ENCODE measurements around the gene ESD. TPM values are rescaled to one million over a fixed set of nuclear protein-coding genes. Genes with fewer than 3 reads are reported as not detected.

Gene ESD
- total and polyA plus RNA-seq, 4 donors, result 78.9 to 167 (median 99.1) TPM

DNA sequence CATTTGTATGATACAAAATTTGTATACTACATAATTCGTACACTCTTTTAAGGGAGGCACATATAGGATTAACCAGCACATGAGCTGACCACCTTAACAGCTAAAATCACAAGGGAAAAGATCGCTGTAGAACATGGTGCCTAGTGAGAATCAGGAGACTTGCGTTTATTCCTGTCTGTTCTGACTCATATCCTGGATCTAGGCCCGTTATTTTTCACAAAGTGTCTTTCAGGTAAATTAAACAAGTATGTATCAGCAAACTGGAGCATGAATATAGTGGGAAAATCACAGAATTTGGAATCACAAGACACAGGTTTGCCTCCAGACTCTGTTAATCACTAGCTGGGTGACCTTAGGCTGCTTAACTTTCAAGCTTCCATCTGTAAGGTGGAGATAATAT, 47.5 kb upstream of the ESD start:
- H3K9ac ChIP-seq (ENCODE audit: insufficient read depth in 1 of 2, low read length in 2 of 2), result no peak overlapping the region
- 63 to 79% methylated on average over 4 of the region's 4 CpGs for WGBS, 2 donors
- H3K36me3 ChIP-seq (ENCODE audit: control insufficient read depth in 4 of 4, insufficient read depth in 4 of 4, low read length in 4 of 4), result no peaks in the 10 kb centered on the region
- TF ChIP-seq, protein P1, sequence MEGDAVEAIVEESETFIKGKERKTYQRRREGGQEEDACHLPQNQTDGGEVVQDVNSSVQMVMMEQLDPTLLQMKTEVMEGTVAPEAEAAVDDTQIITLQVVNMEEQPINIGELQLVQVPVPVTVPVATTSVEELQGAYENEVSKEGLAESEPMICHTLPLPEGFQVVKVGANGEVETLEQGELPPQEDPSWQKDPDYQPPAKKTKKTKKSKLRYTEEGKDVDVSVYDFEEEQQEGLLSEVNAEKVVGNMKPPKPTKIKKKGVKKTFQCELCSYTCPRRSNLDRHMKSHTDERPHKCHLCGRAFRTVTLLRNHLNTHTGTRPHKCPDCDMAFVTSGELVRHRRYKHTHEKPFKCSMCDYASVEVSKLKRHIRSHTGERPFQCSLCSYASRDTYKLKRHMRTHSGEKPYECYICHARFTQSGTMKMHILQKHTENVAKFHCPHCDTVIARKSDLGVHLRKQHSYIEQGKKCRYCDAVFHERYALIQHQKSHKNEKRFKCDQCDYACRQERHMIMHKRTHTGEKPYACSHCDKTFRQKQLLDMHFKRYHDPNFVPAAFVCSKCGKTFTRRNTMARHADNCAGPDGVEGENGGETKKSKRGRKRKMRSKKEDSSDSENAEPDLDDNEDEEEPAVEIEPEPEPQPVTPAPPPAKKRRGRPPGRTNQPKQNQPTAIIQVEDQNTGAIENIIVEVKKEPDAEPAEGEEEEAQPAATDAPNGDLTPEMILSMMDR (IDR thresholded peaks at IDR 0.05; ENCODE audit: control extremely low read depth, extremely low read depth), result no peak
- H3K27me3 ChIP-seq (ENCODE audit: control insufficient read depth in 3 of 3, insufficient read depth in 3 of 3, low read length in 2 of 3), result no peaks in the 10 kb centered on the region
- no peak overlapping the region for H3K27ac ChIP-seq (ENCODE audit: low read depth in 1 of 2, low read length in 1 of 2)
- no peaks in the 10 kb centered on the region for H3K4me1 ChIP-seq (ENCODE audit: control insufficient read depth in 5 of 5, insufficient read depth in 5 of 5, low read length in 5 of 5)
- H3K9me3 ChIP-seq (ENCODE audit: control insufficient read depth in 4 of 4, insufficient read depth in 3 of 4, low read length in 3 of 4), result peaks cover 0 to 2% (median 0%) of the 10 kb centered on the region in 4 donors
- no peak overlapping the region for H3K4me3 ChIP-seq
- ATAC-seq (ENCODE audit: insufficient read depth, low FRiP score) (no peak), DNase-seq (no peak)

DNA sequence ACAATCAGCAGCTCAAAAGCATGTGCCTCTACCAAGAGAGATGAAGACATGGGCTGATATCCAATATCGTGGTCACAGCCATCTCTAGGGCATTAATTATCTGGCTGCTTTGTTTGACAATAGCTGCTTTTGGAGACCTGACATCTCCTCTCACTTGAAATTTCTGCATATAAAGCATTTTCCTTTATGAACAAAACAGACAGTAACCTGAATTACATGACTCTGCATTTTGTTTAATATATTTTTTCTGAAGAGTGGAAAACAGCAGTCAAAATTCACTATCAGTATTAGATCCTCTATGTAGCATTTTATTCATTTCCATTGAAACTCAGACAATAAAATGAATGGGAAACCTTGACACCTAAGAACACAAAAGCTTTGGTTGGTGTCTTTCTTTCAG, 42.4 kb upstream of the ESD start:
- Histone ChIP-seq H3K27ac (ENCODE audit: low read depth in 1 of 2, low read length in 1 of 2) (no peak overlapping the region), H3K9ac (ENCODE audit: insufficient read depth in 1 of 2, low read length in 2 of 2) (no peak overlapping the region), H3K27me3 (ENCODE audit: control insufficient read depth in 3 of 3, insufficient read depth in 3 of 3, low read length in 2 of 3) (no peaks in the 10 kb centered on the region), H3K4me3 (no peak overlapping the region), H3K36me3 (ENCODE audit: control insufficient read depth in 4 of 4, insufficient read depth in 4 of 4, low read length in 4 of 4) (no peaks in the 10 kb centered on the region), H3K9me3 (ENCODE audit: control insufficient read depth in 4 of 4, insufficient read depth in 3 of 4, low read length in 3 of 4) (no peaks in the 10 kb centered on the region), H3K4me1 (ENCODE audit: control insufficient read depth in 5 of 5, insufficient read depth in 5 of 5, low read length in 5 of 5) (no peaks in the 10 kb centered on the region)
- DNase-seq (no peak), ATAC-seq (ENCODE audit: insufficient read depth, low FRiP score) (no peak)
- 35 to 41% methylated on average over 1 of the region's 1 CpG for WGBS, 2 donors
- TF ChIP-seq, protein P1 (IDR thresholded peaks at IDR 0.05; ENCODE audit: control extremely low read depth, extremely low read depth), result no peak

DNA sequence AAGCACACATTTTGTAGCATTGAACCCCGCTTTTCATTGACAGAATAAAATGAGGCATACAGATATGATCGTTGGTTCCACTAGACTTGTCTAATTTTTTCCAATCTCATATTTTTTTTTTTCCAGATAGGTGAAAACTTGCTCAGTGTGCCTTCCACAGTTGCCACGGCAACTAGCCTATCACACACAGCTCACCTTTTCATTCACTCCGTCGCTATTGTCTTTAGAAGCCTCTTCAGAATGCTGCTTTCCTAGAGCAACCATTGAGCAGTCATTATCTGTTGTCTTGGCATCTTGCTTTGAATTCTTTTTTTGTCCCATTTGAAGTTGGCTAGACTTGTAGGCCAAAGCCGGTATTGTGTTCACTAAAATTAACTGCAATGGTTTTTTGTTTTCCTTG, 37.7 kb upstream of the ESD start:
- TF ChIP-seq, protein P1 (IDR thresholded peaks at IDR 0.05; ENCODE audit: control extremely low read depth, extremely low read depth), result no peak
- H3K27me3 ChIP-seq (ENCODE audit: control insufficient read depth in 3 of 3, insufficient read depth in 3 of 3, low read length in 2 of 3), result no peaks in the 10 kb centered on the region
- no peaks in the 10 kb centered on the region for H3K36me3 ChIP-seq (ENCODE audit: control insufficient read depth in 4 of 4, insufficient read depth in 4 of 4, low read length in 4 of 4)
- WGBS, 2 donors, result 89 to 96% methylated on average over 6 of the region's 6 CpGs
- H3K27ac ChIP-seq (ENCODE audit: low read depth in 1 of 2, low read length in 1 of 2), result no peak overlapping the region
- H3K9me3 ChIP-seq (ENCODE audit: control insufficient read depth in 4 of 4, insufficient read depth in 3 of 4, low read length in 3 of 4), result no peaks in the 10 kb centered on the region
- H3K4me1 ChIP-seq (ENCODE audit: control insufficient read depth in 5 of 5, insufficient read depth in 5 of 5, low read length in 5 of 5), result no peaks in the 10 kb centered on the region
- no peak overlapping the region for H3K4me3 ChIP-seq
- ATAC-seq (ENCODE audit: insufficient read depth, low FRiP score) (no peak), DNase-seq (no peak)
- H3K9ac ChIP-seq (ENCODE audit: insufficient read depth in 1 of 2, low read length in 2 of 2), result no peak overlapping the region

DNA sequence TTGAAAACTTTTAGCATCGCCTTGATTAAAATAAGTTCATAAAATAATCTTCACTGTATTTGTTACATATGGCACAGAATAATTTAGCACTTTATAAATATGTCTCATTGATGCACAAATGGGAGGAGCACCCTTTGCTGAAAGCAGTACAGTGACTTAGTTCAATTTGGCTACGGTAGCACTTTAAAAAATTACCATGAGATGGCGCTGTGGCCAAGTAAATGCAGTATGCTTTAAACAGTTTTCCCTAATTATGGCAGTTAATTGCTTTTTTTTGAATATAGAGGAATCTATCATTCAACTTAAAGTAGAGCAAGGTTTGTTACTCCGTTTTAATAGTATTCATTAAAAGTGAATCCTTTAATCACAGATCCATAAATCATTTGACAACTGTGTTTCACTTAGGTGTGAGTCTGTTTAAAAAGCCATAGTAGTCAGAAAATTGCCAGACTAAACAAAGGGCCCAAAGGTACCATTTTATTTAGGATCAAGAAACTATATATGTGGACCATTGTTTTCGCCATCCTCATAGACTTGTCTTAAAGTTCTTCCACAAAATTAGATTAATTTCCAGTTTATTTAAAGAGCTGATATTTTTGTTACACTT, 34.7 kb upstream of the ESD start:
- H3K4me3 ChIP-seq, result no peak overlapping the region
- no peaks in the 10 kb centered on the region for H3K36me3 ChIP-seq (ENCODE audit: control insufficient read depth in 4 of 4, insufficient read depth in 4 of 4, low read length in 4 of 4)
- H3K4me1 ChIP-seq (ENCODE audit: control insufficient read depth in 5 of 5, insufficient read depth in 5 of 5, low read length in 5 of 5), result no peaks in the 10 kb centered on the region
- no peak for ATAC-seq (ENCODE audit: insufficient read depth, low FRiP score)
- H3K27me3 ChIP-seq (ENCODE audit: control insufficient read depth in 3 of 3, insufficient read depth in 3 of 3, low read length in 2 of 3), result no peaks in the 10 kb centered on the region
- no peaks in the 10 kb centered on the region for H3K9me3 ChIP-seq (ENCODE audit: control insufficient read depth in 4 of 4, insufficient read depth in 3 of 4, low read length in 3 of 4)
- no peak overlapping the region for H3K9ac ChIP-seq (ENCODE audit: insufficient read depth in 1 of 2, low read length in 2 of 2)
- H3K27ac ChIP-seq (ENCODE audit: low read depth in 1 of 2, low read length in 1 of 2), result no peak overlapping the region
- 18 to 20% methylated on average over 5 of the region's 5 CpGs for WGBS, 2 donors
- DNase-seq, result peak; percentile 40 to 75 (median 60)
- TF ChIP-seq, protein P1 (IDR thresholded peaks at IDR 0.05; ENCODE audit: control extremely low read depth, extremely low read depth), result peak; percentile 66

Data from lung (tissue), 12 donors.